GM12875 (cell line): ENCODE data around the gene JARID2.

ENCODE experiments used
- H3K4me3 ChIP-seq: one replicate; pipeline ENCODE4 v1.5.1; 2011; ENCODE audit warnings: low read depth, low read length, control low read depth
- TF ChIP-seq, protein P1 (sequence below): IDR thresholded peaks from 2 replicates; pipeline ENCODE4 v1.5.1; 2011; ENCODE audit warnings: low read depth, mild to moderate bottlenecking, control low read depth, inconsistent platforms, low read length, moderate library complexity, borderline replicate concordance; ENCODE audit not compliant: insufficient read depth

Gene JARID2

DNA sequence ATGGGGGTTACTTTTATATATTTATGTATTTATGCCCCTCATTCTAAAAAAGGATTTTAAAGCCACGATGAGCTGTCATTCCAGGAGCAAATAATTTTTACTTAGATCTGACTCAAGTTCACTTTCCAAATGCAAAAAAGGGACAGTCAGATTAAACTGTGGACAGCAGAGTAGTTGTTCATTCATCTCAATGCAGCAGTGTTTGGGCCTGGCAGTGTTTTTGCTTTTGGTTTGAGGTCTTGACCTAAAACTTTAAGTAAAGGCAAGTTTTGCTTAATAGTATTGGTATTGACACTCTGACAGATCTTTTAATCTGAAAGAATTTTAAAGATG, 13.9 kb downstream of the JARID2 start:
- TF ChIP-seq, protein P1, sequence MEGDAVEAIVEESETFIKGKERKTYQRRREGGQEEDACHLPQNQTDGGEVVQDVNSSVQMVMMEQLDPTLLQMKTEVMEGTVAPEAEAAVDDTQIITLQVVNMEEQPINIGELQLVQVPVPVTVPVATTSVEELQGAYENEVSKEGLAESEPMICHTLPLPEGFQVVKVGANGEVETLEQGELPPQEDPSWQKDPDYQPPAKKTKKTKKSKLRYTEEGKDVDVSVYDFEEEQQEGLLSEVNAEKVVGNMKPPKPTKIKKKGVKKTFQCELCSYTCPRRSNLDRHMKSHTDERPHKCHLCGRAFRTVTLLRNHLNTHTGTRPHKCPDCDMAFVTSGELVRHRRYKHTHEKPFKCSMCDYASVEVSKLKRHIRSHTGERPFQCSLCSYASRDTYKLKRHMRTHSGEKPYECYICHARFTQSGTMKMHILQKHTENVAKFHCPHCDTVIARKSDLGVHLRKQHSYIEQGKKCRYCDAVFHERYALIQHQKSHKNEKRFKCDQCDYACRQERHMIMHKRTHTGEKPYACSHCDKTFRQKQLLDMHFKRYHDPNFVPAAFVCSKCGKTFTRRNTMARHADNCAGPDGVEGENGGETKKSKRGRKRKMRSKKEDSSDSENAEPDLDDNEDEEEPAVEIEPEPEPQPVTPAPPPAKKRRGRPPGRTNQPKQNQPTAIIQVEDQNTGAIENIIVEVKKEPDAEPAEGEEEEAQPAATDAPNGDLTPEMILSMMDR: no peak
- H3K4me3 ChIP-seq: no peak overlapping the region

DNA sequence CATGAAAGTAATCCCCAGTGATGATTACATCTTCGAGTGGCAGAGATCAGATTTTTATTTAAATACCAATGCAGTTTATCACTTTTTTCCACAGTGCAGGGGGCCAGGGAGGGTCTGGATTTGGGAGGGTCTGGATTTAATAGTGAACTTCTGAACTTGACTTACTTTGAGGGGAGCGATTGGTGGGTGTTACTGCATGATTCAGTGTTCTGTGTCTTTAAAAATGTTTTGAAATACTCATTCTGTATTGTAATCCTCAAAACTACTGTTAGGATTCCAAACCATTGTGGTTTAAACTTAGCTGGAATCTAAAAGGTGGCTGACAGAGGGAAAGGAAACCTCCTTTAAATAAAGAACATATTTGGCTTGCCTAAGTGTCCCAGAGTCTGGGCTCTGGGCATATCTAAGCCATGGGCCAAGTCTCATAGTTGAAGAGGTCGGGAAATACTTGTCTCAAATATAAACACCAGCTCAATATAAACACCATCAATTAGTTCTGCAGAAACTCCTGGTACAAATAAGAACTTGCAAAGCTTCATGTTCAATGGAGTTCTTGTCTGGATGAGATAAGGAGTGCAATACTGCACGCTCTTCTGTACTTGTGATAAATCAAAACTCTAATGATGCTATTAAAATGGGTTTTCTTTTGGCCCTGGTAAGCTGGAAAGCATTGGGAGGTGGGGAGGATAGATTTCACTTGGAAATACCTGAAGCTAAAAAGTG, 14.4 kb downstream of the JARID2 start:
- H3K4me3 ChIP-seq: no peak overlapping the region
- TF ChIP-seq, protein P1: no peak

DNA sequence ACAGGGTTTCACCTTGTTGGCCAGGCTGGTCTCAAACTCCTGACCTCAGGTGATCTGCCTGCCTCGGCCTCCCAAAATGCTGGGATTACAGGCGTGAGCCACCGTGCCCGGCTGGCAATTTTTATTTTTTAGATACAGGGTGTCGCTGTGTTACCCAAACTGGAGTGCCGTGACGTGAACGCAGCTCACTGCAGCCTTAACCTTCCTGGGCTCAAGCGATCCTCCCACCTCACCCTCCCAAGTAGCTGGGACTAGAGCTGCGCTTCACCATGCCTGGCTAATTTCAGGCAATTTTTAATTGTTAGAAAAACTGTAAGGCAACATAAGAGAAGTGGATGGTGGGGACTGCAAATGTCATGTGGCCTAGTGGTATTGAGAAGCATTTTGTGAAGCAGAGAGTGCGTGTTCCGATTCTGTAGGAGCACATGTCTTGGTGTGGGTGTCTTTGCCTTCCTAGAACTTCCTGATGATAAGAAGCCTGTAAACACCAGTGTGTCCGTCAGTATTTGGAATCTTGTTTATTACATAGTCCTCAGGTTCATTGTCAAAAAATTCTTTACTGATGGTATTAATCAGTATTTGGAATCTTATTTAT, 18.0 kb downstream of the JARID2 start:
- no peak overlapping the region for H3K4me3 ChIP-seq
- TF ChIP-seq, protein P1: no peak

DNA sequence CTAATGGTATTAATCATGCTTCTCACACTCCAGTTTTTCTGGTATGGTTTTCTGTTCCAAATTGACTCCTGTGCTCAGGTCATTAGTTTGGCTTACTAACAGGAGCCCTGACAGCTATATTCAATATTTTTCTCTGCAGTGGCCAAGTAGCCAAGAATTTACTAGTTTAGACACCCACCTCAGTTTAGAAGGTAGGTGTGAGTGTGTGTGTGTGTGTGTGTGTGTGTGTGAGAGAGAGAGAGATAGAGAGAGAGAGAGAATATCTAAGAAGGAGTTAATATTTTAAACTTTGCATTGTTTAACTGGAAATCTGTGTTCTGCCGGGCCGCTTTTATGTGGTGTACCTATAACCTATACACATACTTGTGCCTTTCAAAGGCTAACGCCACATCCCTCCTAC, 18.5 kb downstream of the JARID2 start:
- TF ChIP-seq, protein P1: no peak
- H3K4me3 ChIP-seq: no peak overlapping the region

DNA sequence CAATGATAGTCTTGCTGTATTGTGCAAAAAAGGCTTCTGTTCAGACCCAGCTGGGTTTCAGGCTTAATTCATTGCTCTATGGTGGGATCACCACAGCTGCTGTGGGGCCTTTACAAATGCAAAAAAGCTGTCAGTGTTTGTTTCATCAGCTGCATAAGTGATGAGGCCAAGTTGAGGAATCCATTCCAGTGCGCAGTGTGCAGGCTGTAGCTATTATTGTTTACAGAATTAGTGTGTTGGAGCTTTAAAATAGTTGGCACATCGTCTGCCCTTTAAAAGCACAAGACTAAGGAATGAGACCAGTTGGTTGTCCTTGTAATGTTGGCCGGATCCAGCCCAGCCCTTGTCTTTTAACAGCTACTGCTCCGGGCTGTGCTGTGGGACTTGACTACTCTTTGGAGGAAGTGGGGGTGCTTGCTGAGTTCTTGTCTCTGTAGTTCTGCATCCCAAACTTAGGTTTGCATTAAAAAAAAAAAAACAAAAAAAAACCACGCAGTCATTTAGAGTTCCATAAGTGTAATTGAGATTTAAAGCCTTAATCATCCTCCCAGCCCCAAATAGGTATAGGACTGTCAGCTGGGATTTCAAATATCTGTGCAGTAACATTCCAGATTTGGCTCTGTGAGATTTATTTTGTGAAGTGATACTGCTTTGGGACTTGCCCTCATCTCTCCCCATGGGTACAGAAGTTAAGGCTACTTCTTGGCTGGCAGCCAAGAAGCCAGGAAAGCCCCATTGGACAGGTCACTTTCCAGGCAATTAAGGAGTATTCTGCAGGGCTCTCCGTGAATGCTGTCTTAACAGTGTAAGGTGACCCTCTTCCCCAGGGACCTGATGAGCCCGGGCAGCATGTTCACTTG, 19.3 kb downstream of the JARID2 start:
- H3K4me3 ChIP-seq: no peak overlapping the region
- TF ChIP-seq, protein P1: no peak

DNA sequence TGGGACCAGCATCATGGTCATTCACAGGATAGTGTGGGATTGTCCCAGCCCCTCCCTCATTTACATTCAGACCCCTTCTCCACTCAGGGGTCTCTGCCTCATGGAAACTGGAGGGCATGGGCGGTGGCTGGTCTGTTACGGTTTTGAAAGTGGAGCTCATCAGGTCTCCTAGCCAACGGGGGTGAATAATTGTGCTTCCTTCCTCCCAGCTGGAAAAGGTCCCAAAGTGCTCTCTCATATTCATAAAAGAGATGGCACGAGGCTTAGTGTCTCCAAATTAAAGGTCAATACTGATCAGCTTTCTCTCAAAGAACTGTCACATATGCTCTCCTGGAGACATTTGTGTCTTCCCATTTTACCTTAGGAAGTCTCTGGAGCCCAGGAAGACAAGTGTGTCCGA, 19.9 kb downstream of the JARID2 start:
- H3K4me3 ChIP-seq: no peak overlapping the region
- TF ChIP-seq, protein P1: no peak
